HepG2 (cell line): ENCODE results near the gene HMBS. TPM values are rescaled to one million over a fixed set of nuclear protein-coding genes. Genes with fewer than 3 reads are reported as not detected.
A peak's percentile ranks its signal among the peaks of the same experiment; 100 is the strongest.

Source experiments
- ATAC-seq: fragments of 200-7000 bp; cut with Tn5 transposase; 3 replicates; pipeline ENCODE4 v1.9.1; 2020; ENCODE audit warnings: mild to moderate bottlenecking, moderate library complexity
- BruUV-seq: library from RNA; stranded (reverse); fragments of 400-500 nt; replicated peaks from 2 replicates; lab custom pipeline; 2021; lab: Mats Ljungman, UMichigan
- CTCF ChIA-PET: fragments of 300-600 bp; formaldehyde crosslinking; extraction: SDS; loops from one replicate; lab custom pipeline; 2021; ENCODE audit warnings: low total read pairs, inconsistent platforms, low intra/inter-chr PET ratio; lab: Yijun Ruan, JAX
- POLR2A ChIA-PET: fragments of 350-600 bp; sonication (Branson Sonifier 250); formaldehyde crosslinking; loops from one replicate; lab custom pipeline; 2020; ENCODE audit warnings: antibody characterized with exemption, inconsistent platforms; lab: Yijun Ruan, JAX
- DNase-seq: peaks from one replicate; pipeline ENCODE4 v3.0.0-alpha.2; 2015; ENCODE audit warnings: low spot score
- FAIRE-seq: peaks from 3 replicates; lab custom pipeline; 2011; peaks lifted over from hg19 to GRCh38; lab: Jason Lieb, UNC
- H2AFZ ChIP-seq: one replicate; pipeline ENCODE4 v1.6.1; 2011; ENCODE audit warnings: low read length, inconsistent platforms
- H3K27ac ChIP-seq: fragments of 300-600 bp; 3 replicates; pipeline ENCODE4 v1.8.0; 2011; ENCODE audit warnings: mixed run types, mild to moderate bottlenecking, mixed read lengths, low read length, inconsistent platforms; ENCODE audit not compliant: insufficient read depth; ENCODE audit errors: extremely low read length
- H3K27me3 ChIP-seq, 2 experiments: fragments of 200-600 bp in 1 of 2; 2 replicates in 1 of 2; 3 replicates in 1 of 2; pipeline versions ENCODE4 v1.6.0 to v1.8.0; 2011; ENCODE audit warnings: low read length in 2 of 2, mild to moderate bottlenecking in 2 of 2, moderate library complexity in 2 of 2, inconsistent platforms in 1 of 2; ENCODE audit not compliant: insufficient read depth in 2 of 2, control insufficient read depth in 1 of 2
- H3K36me3 ChIP-seq, 2 experiments: fragments of 200-600 bp in 1 of 2; replicated peaks in 1 of 2; 2 replicates in 1 of 2; 3 replicates in 1 of 2; pipeline versions ENCODE4 v1.5.1 to v1.8.0; 2011; ENCODE audit warnings: low read length in 2 of 2, inconsistent platforms in 1 of 2; ENCODE audit not compliant: insufficient read depth in 2 of 2, control insufficient read depth in 1 of 2
- H3K4me1 ChIP-seq: 2 replicates; pipeline ENCODE4 v1.5.1; 2012; ENCODE audit warnings: low read length, inconsistent platforms; ENCODE audit not compliant: insufficient read depth
- H3K4me2 ChIP-seq: 2 replicates; pipeline ENCODE4 v1.6.0; 2011; ENCODE audit warnings: low read depth, low read length, inconsistent platforms
- H3K4me3 ChIP-seq, 3 experiments: fragments of 200-600 bp in 1 of 3; sonication (generic), shearing (Covaris generic) in 1 of 3; replicated peaks in 1 of 3; 2 replicates each; pipeline ENCODE4 v1.5.1; 2011 to 2016; ENCODE audit warnings: low read length in 3 of 3, inconsistent platforms in 2 of 3, low read depth in 2 of 3, mild to moderate bottlenecking in 2 of 3, control low read depth in 1 of 3, mixed read lengths in 1 of 3; ENCODE audit not compliant: insufficient read depth in 1 of 3
- H3K79me2 ChIP-seq: one replicate; pipeline ENCODE4 v1.6.1; 2011; ENCODE audit warnings: low read length, inconsistent platforms; ENCODE audit not compliant: insufficient read depth
- H3K9ac ChIP-seq: 2 replicates; pipeline ENCODE4 v1.6.0; 2011; ENCODE audit warnings: mild to moderate bottlenecking, low read depth, low read length, inconsistent platforms; ENCODE audit not compliant: insufficient read depth
- H3K9me3 ChIP-seq: 2 replicates; pipeline ENCODE4 v1.5.1; 2012; ENCODE audit warnings: mild to moderate bottlenecking, low read length
- H4K20me1 ChIP-seq: 2 replicates; pipeline ENCODE4 v1.6.0; 2011; ENCODE audit warnings: inconsistent platforms, mild to moderate bottlenecking, low read length, moderate library complexity; ENCODE audit not compliant: insufficient read depth
- GABPA ChIP-seq, 2 experiments: IDR thresholded peaks; 2 replicates each; pipeline ENCODE4 v1.6.1; 2011 to 2016; ENCODE audit warnings: low read depth in 2 of 2, low read length in 1 of 2, missing biosample characterization in 1 of 2, missing genetic modification characterization in 1 of 2
- HOXA3 ChIP-seq: sonication (generic); formaldehyde crosslinking; IDR thresholded peaks from 2 replicates; pipeline ENCODE4 v1.5.0; 2020; ENCODE audit warnings: missing genetic modification reagents
- SALL2 ChIP-seq: sonication (generic); formaldehyde crosslinking; IDR thresholded peaks from 2 replicates; pipeline ENCODE4 v1.8.1; 2023; ENCODE audit warnings: mild to moderate bottlenecking, missing genetic modification reagents, inconsistent platforms
- ZNF224 ChIP-seq: sonication (generic); formaldehyde crosslinking; IDR thresholded peaks from 2 replicates; pipeline ENCODE4 v1.5.0; 2020; ENCODE audit warnings: mild to moderate bottlenecking, missing genetic modification reagents
- ZNF564 ChIP-seq: sonication (generic); formaldehyde crosslinking; IDR thresholded peaks from 2 replicates; pipeline ENCODE4 v1.8.1; 2023; ENCODE audit warnings: mild to moderate bottlenecking, missing genetic modification reagents
- WGBS: methylation state at CpG from one replicate; pipeline ENCODE4 v1.1.6; 2017; ENCODE audit warnings: low lambda C conversion rate; 5-methylcytosine and 5-hydroxymethylcytosine counted together
- in situ Hi-C: cut with HindIII; loops from 2 replicates; pipeline ENCODE4 v1.10.0; 2017; ENCODE audit warnings: low pct_unique_long_range_greater_than_20kb; ENCODE audit not compliant: extremely low pct_ligation_motif_present
- intact Hi-C: fragments of 100-400 bp; cut with micrococcal nuclease; formaldehyde crosslinking; loops from one replicate; pipeline ENCODE4 v1.10.0; 2022; ENCODE audit not compliant: unreplicated experiment
- polyA plus RNA-seq, 8 experiments: library from polyadenylated mRNA; depleted of rRNA in 3 of 8; stranded (reverse) in 7 of 8; unstranded in 1 of 8; fragments of >200 nt; fragmentation: Illumina TruSeq in 4 of 8; extraction: Trizol in 4 of 8; gene quantifications; 2 replicates each; pipeline versions ENCODE4 v1.2.1 to v1.2.3, GENCODE V29; 2011 to 2016; ENCODE audit warnings: low read depth in 4 of 8, missing spikeins in 1 of 8, mixed read lengths in 1 of 8; ENCODE audit not compliant: insufficient read depth in 1 of 8
- total RNA-seq, 5 experiments: library from RNA; depleted of rRNA; stranded (reverse); fragments of >200 nt; fragmentation: Illumina TruSeq; extraction: Trizol; gene quantifications; 2 replicates each; pipeline ENCODE4 v1.2.3, GENCODE V29; 2016; ENCODE audit warnings: low read depth in 1 of 5
- TF ChIP-seq, protein P1 (sequence below): sonication (generic); IDR thresholded peaks from 2 replicates; pipeline ENCODE4 v1.6.1; 2016; ENCODE audit warnings: low read depth, borderline replicate concordance
- TF ChIP-seq, protein P2 (sequence below): sonication (generic); formaldehyde crosslinking; IDR thresholded peaks from 2 replicates; pipeline ENCODE4 v1.4.0; 2020; ENCODE audit warnings: mild to moderate bottlenecking, missing genetic modification reagents
- TF ChIP-seq, protein P3 (sequence below): sonication (generic); formaldehyde crosslinking; IDR thresholded peaks from 2 replicates; pipeline ENCODE4 v1.4.0; 2020; ENCODE audit warnings: missing genetic modification reagents

The HMBS gene
- total and polyA plus RNA-seq, 2 of the 13 experiments (the other 11 are each of a cell fraction or from before 2014, with no cell fraction given) = 9.4 to 46.9 TPM

DNA sequence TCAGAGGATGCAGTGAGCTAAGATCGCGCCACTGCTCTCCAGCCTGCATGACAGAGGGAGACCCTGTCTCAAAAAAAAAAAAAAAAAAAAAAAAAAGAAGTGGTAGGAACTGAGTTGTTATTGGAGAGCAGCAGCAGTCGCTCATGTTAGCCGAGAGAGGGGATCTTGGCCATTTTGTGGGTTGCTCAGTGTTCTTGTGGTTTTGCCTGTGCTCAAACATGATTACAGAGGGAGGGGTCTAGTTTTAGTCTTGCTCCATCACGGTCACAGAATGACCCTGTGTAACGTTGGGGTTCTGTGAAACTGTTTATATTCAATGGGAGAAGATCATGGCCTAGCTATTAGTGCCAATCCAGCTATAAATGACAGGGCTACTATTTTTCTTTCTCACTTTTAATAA lies 15.0 kb downstream of the HMBS start:
- H2AFZ ChIP-seq = no peak overlapping the region
- BruUV-seq = no TSS peak
- peaks cover 22% of the 10 kb centered on the region for H3K79me2 ChIP-seq
- peak overlapping the region; percentile 96; the same call in 1 of the 2 replicates for H3K4me2 ChIP-seq
- H3K4me3 ChIP-seq = peak overlapping the region in 1 of 3 experiments; percentile 86; a peak in 1 of 6 replicates
- H3K27me3 ChIP-seq = no peaks in the 10 kb centered on the region; a peak in 1 of 5 replicates
- FAIRE-seq (no peak), ATAC-seq (no peak), DNase-seq (no peak)
- WGBS = 89% methylated on average over 6 of the region's 6 CpGs
- intact Hi-C loops = loop anchor here (2.0 kb wide), 1 partner anchor 21 kb away; the partner anchor contains the start of gene HINFP
- in situ Hi-C loops = no loop called here
- TF ChIP-seq ZNF564 (CRISPR knock-in tag) = no peak
- TF ChIP-seq SALL2 (CRISPR knock-in tag) = no peak
- no peaks in the 10 kb centered on the region for H3K9me3 ChIP-seq
- peaks cover 32% of the 10 kb centered on the region for H3K4me1 ChIP-seq
- ChIA-PET POLR2A (interaction anchor here (0.9 to 1.5 kb wide), 2 partner anchors 9 to 15 kb away, joined by 3 to 9 read pairs; partner anchors contain the start of gene HMBS), CTCF (no interaction called here)
- H3K27ac ChIP-seq = no peak overlapping the region
- peaks cover 10 to 26% of the 10 kb centered on the region in 2 experiments; a peak in 4 of 5 replicates for H3K36me3 ChIP-seq
- H3K9ac ChIP-seq = no peak overlapping the region; the same call in 1 of the 2 replicates
- no peaks in the 10 kb centered on the region for H4K20me1 ChIP-seq

DNA sequence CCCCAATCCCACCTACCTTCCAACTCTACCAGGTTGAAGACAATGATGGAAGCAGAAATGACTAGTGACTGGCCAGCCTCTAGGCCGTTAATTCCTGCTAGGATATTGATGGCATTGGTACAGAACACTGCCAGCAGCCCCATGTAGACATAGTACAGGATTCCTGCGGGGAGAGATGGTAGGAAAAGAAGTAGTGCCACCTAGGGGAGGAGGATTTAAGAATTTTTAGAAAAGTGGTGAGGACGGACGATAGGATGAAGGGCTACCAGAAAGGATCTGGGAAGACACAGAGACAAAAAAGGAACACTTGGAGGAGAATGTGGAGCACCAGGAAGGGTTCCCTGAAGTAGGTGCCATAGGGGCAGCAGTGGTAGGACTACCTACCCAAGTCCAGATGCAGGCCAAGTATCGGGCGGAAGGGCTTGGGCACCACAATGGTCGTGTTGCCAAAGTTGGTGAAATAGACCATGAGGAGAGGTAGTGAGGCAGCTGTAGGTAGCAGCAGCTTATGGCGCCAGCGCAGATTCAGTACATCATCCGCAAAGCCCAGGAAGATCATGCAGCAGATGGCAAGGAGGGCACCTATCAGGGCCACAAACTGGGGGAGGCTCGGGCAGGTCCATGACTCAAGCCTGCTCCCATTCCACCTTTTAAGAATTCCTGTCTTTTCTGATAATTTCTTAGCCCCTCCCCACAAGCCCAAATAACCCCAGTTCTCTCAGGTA lies 15.7 kb downstream of the HMBS start:
- in situ Hi-C loops (no loop called here), intact Hi-C loops (loop anchor here (2.0 kb wide), 1 partner anchor 20 kb away; the partner anchor contains the start of gene HINFP)
- POLR2A ChIA-PET = interaction anchor here (0.9 to 1.5 kb wide), 2 partner anchors 8 to 15 kb away, joined by 3 to 9 read pairs; partner anchors contain the start of gene HMBS
- FAIRE-seq (peak; percentile 69), DNase-seq (peak; percentile 62), ATAC-seq (peak; percentile 13)
- BruUV-seq = no TSS peak
- Histone ChIP-seq H3K79me2 (peaks cover 15% of the 10 kb centered on the region), H2AFZ (no peak overlapping the region), H4K20me1 (no peaks in the 10 kb centered on the region), H3K27ac (peak overlapping the region; percentile 97), H3K4me3 (peak overlapping the region; percentile 77 to 91 (median 86)), H3K9me3 (no peaks in the 10 kb centered on the region), H3K36me3 (peaks cover 10 to 26% of the 10 kb centered on the region in 2 experiments; a peak in 4 of 5 replicates), H3K4me2 (peak overlapping the region; percentile 96), H3K4me1 (peaks cover 32% of the 10 kb centered on the region), H3K27me3 (no peaks in the 10 kb centered on the region; a peak in 1 of 5 replicates), H3K9ac (peak overlapping the region; percentile 93)
- CTCF ChIA-PET = interaction anchor here (1.1 kb wide), 1 partner anchor 34 kb away, joined by 3 read pairs; no protein-coding TSS in a partner anchor
- 23% methylated on average over 11 of the region's 11 CpGs for WGBS
- TF ChIP-seq, protein P1, sequence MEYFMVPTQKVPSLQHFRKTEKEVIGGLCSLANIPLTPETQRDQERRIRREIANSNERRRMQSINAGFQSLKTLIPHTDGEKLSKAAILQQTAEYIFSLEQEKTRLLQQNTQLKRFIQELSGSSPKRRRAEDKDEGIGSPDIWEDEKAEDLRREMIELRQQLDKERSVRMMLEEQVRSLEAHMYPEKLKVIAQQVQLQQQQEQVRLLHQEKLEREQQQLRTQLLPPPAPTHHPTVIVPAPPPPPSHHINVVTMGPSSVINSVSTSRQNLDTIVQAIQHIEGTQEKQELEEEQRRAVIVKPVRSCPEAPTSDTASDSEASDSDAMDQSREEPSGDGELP = no peak
- TF ChIP-seq HOXA3 (CRISPR knock-in tag) = no peak
- TF ChIP-seq ZNF224 (CRISPR knock-in tag) = 0 out of 2 replicates have a peak, but pooled peaks have one; percentile 18
- TF ChIP-seq, protein P2, sequence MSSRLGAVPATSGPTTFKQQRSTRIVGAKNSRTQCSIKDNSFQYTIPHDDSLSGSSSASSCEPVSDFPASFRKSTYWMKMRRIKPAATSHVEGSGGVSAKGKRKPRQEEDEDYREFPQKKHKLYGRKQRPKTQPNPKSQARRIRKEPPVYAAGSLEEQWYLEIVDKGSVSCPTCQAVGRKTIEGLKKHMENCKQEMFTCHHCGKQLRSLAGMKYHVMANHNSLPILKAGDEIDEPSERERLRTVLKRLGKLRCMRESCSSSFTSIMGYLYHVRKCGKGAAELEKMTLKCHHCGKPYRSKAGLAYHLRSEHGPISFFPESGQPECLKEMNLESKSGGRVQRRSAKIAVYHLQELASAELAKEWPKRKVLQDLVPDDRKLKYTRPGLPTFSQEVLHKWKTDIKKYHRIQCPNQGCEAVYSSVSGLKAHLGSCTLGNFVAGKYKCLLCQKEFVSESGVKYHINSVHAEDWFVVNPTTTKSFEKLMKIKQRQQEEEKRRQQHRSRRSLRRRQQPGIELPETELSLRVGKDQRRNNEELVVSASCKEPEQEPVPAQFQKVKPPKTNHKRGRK (CRISPR knock-in tag) = no peak
- TF ChIP-seq, protein P3, sequence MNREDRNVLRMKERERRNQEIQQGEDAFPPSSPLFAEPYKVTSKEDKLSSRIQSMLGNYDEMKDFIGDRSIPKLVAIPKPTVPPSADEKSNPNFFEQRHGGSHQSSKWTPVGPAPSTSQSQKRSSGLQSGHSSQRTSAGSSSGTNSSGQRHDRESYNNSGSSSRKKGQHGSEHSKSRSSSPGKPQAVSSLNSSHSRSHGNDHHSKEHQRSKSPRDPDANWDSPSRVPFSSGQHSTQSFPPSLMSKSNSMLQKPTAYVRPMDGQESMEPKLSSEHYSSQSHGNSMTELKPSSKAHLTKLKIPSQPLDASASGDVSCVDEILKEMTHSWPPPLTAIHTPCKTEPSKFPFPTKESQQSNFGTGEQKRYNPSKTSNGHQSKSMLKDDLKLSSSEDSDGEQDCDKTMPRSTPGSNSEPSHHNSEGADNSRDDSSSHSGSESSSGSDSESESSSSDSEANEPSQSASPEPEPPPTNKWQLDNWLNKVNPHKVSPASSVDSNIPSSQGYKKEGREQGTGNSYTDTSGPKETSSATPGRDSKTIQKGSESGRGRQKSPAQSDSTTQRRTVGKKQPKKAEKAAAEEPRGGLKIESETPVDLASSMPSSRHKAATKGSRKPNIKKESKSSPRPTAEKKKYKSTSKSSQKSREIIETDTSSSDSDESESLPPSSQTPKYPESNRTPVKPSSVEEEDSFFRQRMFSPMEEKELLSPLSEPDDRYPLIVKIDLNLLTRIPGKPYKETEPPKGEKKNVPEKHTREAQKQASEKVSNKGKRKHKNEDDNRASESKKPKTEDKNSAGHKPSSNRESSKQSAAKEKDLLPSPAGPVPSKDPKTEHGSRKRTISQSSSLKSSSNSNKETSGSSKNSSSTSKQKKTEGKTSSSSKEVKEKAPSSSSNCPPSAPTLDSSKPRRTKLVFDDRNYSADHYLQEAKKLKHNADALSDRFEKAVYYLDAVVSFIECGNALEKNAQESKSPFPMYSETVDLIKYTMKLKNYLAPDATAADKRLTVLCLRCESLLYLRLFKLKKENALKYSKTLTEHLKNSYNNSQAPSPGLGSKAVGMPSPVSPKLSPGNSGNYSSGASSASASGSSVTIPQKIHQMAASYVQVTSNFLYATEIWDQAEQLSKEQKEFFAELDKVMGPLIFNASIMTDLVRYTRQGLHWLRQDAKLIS (CRISPR knock-in tag) = no peak
- no peak for TF ChIP-seq GABPA (IDR thresholded peaks at IDR 0.05; ENCODE audit: low read depth, low read length)
- TF ChIP-seq GABPA (CRISPR knock-in tag; IDR thresholded peaks at IDR 0.05; ENCODE audit: low read depth) = 0 out of 2 replicates have a peak, but pooled peaks have one; percentile 21
